AG04450 (cell line): ENCODE measurements around the gene PTPRD. TPM values are rescaled to one million over a fixed set of nuclear protein-coding genes. Genes with fewer than 3 reads are reported as not detected.

Experiments
- CTCF ChIA-PET: fragments of 300-600, 350-600 bp; formaldehyde crosslinking; extraction: SDS; loops from one replicate; lab custom pipeline; 2022; ENCODE audit warnings: antibody characterized with exemption, inconsistent platforms; lab: Charles Lee
- POLR2A ChIA-PET: fragments of 350-600 bp; formaldehyde crosslinking; extraction: SDS; loops from one replicate; lab custom pipeline; 2021; ENCODE audit warnings: antibody characterized with exemption, inconsistent platforms; lab: Yijun Ruan, JAX
- DNase-seq: peaks from one replicate; pipeline ENCODE4 v3.0.0-alpha.2; 2011; ENCODE audit warnings: low read depth, low spot score
- H3K27ac ChIP-seq: one replicate; pipeline ENCODE4 v1.5.1; 2012; ENCODE audit warnings: low read depth, low read length, control low read depth
- H3K27me3 ChIP-seq: one replicate; pipeline ENCODE4 v1.6.0; 2012; ENCODE audit warnings: low read length; ENCODE audit not compliant: control insufficient read depth, insufficient read depth
- H3K4me3 ChIP-seq: 2 replicates; pipeline ENCODE4 v1.5.1; 2011; ENCODE audit warnings: mild to moderate bottlenecking, low read depth, low read length, control low read depth
- H3K9me3 ChIP-seq: 2 replicates; pipeline ENCODE4 v1.5.1; 2012; ENCODE audit warnings: low read length; ENCODE audit not compliant: control insufficient read depth, insufficient read depth
- polyA plus RNA-seq: library from polyadenylated mRNA; depleted of rRNA; stranded (reverse); fragments of >200 nt; gene quantifications from 2 replicates; pipeline ENCODE4 v1.2.3, GENCODE V29; 2011
- TF ChIP-seq, protein P1 (sequence below): IDR thresholded peaks from 2 replicates; pipeline ENCODE4 v1.5.1; 2011; ENCODE audit warnings: low read depth, low read length, control low read depth, inconsistent platforms

PTPRD gene
- polyA plus RNA-seq, 1 experiment = 0.19 TPM

DNA sequence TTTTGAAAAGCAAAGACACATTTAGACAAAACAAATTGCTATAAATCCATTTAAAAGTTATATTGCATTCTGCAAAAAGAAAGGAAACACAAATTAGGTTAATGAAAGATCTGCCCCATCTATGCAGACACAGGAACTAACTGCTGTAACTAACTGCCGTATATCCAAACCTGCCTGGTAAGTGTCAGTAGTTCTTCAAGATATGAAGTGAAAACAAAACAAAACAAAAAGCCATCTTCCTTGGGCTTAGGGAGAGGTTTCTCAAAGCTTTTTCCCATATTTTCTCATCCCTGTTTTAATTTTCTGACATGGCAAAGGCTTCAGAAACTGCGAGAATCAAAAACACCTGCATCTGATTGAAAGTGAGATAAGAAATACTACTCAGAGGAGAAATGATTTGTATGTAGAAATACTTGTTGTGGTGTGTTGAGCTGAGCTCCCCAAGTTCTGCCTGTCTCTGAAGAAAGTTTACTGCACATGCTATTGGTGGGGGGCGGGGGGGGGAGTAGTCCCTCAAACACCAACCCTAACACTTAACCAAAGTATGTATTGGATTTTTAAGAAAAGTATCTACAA, 750.5 kb downstream of the PTPRD start:
- no peak overlapping the region for H3K27ac ChIP-seq
- DNase-seq = no peak
- no peaks in the 10 kb centered on the region for H3K27me3 ChIP-seq
- ChIA-PET CTCF (interaction anchor here (1.2 kb wide), 1 partner anchor 80 kb away, joined by 4 read pairs; no protein-coding TSS in a partner anchor), POLR2A (no interaction called here)
- TF ChIP-seq, protein P1, sequence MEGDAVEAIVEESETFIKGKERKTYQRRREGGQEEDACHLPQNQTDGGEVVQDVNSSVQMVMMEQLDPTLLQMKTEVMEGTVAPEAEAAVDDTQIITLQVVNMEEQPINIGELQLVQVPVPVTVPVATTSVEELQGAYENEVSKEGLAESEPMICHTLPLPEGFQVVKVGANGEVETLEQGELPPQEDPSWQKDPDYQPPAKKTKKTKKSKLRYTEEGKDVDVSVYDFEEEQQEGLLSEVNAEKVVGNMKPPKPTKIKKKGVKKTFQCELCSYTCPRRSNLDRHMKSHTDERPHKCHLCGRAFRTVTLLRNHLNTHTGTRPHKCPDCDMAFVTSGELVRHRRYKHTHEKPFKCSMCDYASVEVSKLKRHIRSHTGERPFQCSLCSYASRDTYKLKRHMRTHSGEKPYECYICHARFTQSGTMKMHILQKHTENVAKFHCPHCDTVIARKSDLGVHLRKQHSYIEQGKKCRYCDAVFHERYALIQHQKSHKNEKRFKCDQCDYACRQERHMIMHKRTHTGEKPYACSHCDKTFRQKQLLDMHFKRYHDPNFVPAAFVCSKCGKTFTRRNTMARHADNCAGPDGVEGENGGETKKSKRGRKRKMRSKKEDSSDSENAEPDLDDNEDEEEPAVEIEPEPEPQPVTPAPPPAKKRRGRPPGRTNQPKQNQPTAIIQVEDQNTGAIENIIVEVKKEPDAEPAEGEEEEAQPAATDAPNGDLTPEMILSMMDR = no peak
- H3K9me3 ChIP-seq = peaks cover 9% of the 10 kb centered on the region
- no peak overlapping the region for H3K4me3 ChIP-seq

DNA sequence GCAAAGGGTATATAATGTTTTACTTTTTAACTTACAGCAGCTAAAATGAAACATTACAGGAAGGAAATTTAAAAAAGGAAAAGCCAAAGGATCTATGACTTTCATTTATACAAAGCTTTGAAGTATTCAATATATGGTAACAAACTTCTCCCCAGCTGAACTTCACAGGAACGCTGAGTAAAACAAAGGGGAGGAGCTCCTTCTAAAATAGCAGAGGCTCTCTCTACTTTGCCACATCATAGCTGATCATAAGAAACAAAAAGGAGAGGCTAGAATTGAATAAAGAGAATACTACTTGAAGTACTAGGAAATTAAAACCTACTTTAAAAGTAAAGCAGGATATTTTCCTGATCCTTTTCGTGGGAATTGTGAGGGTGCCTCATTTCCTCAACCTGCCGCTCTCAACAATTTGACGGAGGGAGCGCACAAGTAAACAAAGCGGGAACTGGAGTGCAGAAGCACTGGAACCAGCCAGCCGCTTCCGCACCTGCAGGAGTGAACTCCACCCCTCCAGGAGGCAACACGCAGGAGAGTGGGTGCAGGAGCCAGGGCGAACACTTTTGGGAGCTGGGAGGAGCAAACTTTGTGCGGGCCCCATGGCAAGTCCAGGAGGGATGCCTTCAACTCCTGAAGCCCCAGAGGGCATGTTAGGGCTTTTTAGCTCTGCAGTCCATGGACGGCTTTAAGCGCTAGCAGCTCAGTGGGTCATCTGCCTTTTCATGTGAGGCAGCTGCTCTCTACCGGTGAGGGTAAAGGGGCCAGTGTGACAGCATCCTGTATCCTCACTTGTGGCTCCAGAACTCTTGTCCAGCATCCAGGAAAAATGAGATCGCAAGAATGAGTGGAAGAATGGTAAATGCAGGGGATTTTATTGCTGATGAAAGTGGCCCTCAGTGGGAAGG, 757.4 kb downstream of the PTPRD start:
- Histone ChIP-seq H3K27me3 (no peaks in the 10 kb centered on the region), H3K9me3 (peaks cover 11% of the 10 kb centered on the region), H3K27ac (no peak overlapping the region), H3K4me3 (no peak overlapping the region)
- CTCF ChIA-PET = no interaction called here
- TF ChIP-seq, protein P1 = no peak
- DNase-seq = no peak
- POLR2A ChIA-PET = no interaction called here

DNA sequence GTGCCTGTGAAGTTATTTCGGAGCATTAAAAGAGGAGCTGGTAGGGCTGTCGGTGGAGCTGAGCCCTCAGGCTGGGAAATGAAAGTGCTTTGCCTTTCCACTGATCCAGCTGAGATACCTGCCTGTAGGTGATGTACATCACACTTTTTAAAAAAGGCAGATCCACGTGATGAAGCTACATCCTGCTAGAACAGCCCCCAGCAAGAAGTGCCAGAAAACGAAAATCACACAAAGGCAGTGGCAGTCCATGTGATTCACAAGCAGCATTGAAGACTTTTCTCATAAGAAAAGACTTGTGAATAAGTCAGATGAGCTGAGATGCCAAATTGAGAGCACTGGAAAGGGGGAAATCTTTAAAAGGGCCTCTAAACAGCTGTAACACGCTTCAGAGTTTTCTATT, 765.1 kb downstream of the PTPRD start:
- Histone ChIP-seq H3K9me3 (peaks cover 3% of the 10 kb centered on the region; the same call in 1 of the 2 replicates), H3K4me3 (no peak overlapping the region), H3K27ac (no peak overlapping the region), H3K27me3 (no peaks in the 10 kb centered on the region)
- CTCF ChIA-PET = no interaction called here
- POLR2A ChIA-PET = no interaction called here
- TF ChIP-seq, protein P1 = no peak
- DNase-seq = no peak

DNA sequence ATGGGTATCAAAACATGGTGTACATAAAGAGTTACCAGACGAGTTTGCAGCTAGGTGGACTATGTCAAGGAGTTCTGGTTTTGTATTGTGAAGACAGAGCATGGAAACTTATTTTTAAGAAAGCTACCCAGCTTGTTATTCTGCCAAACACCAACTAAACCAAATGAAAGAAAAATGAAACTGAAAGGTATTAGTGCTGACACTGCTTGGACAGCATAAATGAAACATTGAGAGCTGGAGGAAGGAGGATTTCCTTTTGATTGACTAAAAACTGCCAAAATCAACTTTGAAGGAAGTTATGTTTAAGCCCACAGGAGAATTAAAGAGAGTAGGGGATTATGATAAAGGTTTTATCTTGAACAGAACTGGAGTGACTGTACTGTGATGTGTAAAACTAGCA, 766.2 kb downstream of the PTPRD start:
- Histone ChIP-seq H3K4me3 (no peak overlapping the region), H3K27ac (no peak overlapping the region), H3K27me3 (no peaks in the 10 kb centered on the region), H3K9me3 (peaks cover 3% of the 10 kb centered on the region; the same call in 1 of the 2 replicates)
- CTCF ChIA-PET = interaction anchor here (0.5 kb wide), 1 partner anchor 96 kb away, joined by 4 read pairs; no protein-coding TSS in a partner anchor
- TF ChIP-seq, protein P1 = no peak
- DNase-seq = no peak
- POLR2A ChIA-PET = no interaction called here

DNA sequence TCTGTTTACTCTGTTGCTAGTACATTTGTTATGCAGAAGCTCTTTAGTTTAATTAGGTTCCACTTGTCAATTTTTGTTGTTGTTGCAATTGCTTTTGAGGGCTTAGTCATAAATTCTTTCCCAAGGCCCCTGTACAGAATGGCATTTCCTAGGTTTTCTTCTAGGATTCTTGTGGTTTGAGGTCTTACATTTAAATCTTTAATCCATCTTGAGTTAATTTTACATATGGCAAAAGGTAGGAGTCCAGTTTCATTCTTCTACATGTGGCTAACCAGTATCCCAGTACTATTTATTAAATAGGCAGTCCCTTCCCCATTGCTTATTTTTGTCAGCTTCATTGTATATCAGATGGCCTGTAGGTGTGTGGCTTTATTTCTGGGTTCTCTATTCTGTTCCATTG, 792.4 kb downstream of the PTPRD start:
- ChIA-PET POLR2A (no interaction called here), CTCF (no interaction called here)
- no peaks in the 10 kb centered on the region for H3K27me3 ChIP-seq
- TF ChIP-seq, protein P1 = no peak
- no peak for DNase-seq
- peaks cover 2% of the 10 kb centered on the region; the same call in 1 of the 2 replicates for H3K9me3 ChIP-seq
- H3K4me3 ChIP-seq = no peak overlapping the region
- H3K27ac ChIP-seq = no peak overlapping the region
